HG02852 (cell line): Measurements from ENCODE around the gene C2orf76.
"Not testable (repeated sequence)": the region's sequence is repeated elsewhere in the genome, so short reads cannot be mapped to it uniquely, and the experiment has no call there.

Experiments used
- ATAC-seq: cut with Tn5 transposase; IDR thresholded peaks from one replicate; pipeline ENCODE4 v1.9.1; 2021; ENCODE audit warnings: mild to moderate bottlenecking, moderate library complexity; ENCODE audit not compliant: unreplicated experiment

The C2orf76 gene

DNA sequence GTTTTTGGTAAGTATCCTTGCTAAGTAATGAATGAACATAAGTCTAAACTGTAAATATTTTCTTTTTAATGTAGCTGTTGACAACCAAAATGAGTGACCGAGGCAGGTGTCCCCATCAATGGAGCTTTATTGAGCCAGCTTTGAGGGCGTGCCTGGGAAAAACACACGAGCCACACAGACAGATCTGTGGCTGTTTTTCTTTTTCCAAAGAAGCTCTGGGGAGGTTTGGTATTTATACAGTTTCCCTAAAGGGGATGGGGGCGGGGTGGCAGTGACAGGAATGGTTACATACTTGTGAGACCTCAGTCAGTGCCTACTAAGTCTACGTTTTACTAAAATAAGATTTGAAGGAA is 11.3 kb upstream of the C2orf76 start:
- no peak for ATAC-seq

- no peak for ATAC-seq
Measured at GRCh38 chr2:119377294-119377992, 10.8 kb upstream of the C2orf76 start.

DNA sequence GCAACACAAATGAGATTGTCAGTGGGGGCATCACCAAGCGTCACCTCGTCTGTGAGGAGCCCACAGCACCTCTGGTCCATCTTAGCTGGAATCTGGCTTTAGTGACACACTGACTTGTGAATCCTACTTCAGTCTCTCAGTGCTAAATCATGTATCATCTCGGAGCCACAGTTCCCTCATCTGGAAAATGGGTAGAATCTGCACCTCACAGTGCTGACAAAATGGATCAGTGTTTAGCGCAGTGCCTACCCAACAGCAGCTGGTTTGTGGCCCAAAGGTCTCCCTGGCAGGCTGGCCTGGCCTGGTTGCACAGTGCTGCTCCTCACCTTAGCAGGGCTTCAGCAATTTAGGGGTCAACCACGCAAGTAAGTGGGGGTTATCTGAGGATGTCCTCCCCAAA is 10.2 kb upstream of the C2orf76 start:
- no peak for ATAC-seq

DNA sequence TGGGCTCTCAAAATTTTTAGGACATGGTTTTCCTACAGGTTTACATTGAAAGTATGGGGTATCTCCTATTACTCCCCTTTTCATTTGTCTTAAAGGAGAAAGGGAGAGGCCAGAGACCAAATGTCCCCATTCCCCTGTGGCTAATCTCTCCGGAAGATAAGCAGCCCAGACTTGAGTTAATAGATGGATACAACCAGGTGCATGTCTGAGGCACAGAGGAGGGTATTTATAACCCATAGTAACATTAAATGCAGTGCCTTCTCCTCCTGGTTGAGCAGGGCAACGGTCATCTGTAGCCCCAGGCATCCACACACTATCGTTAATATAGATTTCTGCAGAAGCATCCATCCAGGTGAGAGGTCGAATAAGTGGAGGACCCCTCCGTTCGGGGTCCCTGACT is 9.8 kb upstream of the C2orf76 start:
- not testable (repeated sequence) for ATAC-seq

DNA sequence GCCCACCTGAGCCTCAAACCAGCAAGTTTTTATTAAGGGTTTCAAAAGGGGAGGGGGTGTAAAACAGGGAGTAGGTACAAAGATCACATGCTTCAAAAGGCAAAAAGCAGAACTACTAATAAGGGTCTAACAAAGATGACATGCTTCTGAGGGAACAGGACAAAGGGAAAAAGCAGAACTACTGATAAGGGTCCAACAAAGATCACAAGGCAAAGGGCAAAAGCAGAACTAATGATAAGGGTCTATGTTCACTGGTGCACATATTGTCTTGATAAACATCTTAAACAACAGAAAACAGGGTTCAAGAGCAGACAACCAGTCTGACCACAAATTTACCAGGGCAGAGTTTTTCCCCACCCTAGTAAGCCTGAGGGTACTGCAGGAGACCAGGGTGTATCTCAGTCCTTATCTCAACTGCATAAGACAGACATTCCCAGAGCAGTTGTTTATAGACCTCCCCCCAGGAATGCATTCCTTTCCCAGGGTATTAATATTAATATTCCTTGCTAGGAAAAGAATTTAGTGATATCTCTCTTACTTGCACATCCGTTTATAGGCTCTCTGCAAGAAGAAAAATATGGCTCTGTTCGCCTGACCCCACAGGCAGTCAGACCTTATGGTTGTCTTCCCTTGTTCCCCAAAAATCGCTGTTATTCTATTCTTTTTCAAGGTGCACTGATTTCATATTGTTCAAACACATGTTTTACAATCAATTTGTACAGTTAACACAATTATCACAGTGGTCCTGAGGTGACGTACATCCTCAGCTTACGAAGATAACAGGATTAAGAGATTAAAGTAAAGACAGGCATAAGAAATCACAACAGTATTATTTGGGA is 7.5 kb upstream of the C2orf76 start:
- ATAC-seq, result not testable (repeated sequence)

GRCh38 chr2:119372778-119373568 is 6.3 kb upstream of the C2orf76 start:
- no peak for ATAC-seq

DNA sequence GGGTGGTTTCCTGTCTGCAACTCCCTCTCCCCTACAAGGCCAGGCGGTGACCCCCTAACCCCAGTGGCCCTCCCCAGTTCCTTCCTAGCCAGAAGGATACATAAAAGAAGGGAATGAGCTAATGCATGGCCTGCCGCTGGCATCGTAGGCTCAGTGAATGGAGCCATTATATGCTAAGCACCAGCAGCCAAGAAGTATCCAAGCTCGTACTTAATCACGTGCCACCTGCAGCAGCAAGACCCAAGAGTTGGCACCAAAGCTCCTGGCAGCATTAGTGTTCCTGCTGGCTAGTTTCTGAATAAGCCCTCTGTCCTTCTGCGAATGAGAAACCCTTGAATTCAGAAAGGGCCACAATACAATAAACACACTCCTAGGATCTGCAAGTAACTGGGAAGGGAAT is 4.5 kb upstream of the C2orf76 start:
- no peak for ATAC-seq

DNA sequence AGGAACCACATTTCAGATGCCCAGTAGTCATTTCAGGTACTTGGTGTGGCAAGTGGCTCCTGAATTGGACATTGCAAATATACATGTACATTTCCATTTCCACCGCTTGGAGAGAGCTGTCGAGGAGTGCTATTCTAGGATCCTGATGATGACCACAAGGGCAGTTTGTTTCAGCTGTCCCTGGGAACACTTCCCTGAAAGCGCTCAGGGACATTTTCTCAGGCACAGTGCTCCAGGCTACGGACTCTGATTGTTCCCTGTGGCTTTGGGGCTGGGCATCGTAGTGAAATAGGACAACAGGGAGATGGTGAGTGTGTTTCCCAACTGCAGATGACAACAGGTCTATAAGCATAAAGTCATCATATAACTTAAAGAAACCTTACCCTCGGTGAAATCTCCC is 3.2 kb upstream of the C2orf76 start:
- ATAC-seq, result no peak

DNA sequence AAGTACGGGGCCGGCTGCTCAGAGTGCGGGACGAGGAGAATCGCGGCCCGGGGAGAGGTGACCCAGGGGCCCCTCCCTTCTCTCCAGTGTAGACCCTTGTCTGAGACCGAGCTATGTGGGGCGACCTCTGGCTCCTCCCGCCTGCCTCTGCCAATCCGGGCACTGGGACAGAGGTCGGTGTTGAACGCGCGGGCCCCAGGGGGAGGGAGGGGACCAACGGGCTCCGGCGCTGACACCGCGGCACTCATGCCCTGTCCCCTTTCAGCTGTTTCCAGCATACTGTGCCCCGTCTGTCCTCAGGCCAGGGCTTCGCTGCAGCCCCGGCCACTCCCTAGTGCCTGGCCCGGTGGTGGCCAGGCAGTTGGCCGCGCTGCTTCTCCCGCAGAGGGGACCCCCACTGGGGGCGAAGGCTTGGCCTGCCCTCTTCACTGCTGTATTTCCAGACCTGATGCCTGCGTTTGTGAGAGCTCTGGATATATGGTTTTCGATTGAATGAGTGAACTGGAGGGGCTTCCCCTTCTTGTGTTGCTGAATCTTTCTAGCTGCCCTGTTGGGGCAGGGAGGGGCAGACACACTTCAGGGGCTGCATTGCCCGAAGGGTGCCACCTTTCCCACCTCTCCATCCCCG is 952 bp upstream of the C2orf76 start:
- ATAC-seq, result peak; percentile 31

DNA sequence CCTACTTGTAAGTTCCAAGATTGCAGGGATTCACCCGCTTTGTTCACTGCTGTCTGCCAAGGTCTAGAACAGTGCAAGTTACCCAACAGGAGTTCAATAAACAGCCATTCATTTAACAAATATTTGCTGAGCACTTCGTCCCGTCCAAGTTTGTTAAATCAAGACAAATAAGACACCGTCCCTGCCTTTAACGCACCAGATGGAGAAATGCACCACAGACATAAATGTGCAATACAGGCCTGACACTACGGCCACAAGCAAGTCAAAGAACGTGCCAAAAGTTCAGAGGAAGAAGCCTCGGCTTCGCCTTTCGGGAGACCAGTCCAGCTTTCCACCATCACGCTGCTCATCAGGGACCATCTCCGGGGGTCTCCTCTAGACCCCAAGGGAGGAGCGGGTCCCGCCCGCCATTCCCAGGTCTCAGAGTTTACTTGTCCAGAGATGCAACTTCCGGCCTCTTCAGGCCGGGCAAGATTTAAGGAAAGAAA is 429 bp downstream of the C2orf76 start:
- ATAC-seq, result peak; percentile 2

GRCh38 chr2:119365436-119365835 is 1.2 kb downstream of the C2orf76 start:
- no peak for ATAC-seq

DNA sequence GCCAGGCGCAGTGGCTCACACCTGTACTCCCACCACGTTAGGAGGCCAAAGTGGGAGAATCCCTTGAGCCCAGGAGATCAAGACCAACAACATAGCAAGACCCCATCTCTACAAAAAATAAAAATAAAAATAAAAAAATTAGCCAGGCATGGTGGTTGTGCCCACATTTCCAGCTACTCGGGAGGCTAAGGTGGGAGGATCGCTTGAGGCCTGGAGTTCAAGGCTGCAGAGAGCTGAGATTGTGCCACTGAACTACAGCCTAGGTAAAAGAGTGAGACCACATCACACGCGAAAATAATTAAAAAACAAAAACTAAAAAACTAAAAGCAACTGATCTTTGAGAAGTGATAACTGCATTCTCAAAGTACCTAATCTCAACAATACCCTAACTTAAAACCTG is 1.8 kb downstream of the C2orf76 start:
- ATAC-seq, result no peak

DNA sequence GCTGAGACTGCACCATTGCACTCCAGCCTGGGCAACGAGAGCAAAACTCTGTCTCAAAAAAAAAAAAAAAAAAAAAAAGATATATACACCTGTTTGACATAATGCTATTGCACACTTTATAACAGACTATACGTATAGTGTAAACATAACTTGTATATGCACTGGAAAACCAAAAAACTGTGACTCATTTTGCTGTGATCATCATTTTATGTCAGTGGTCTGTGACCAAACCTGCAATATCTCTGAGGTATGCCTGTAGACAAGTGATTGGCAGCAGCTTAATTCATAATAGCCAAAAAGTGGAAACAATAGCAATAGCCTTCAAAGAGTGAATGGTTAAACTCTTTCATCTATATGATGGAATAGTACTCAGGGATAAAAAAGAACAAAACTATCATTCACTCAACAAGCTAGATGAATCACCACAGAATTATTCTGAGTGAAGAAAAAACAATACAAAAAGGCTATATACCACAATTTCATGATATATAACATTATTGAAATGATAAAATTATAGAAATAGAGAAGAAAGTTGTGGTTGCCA is 6.1 kb downstream of the C2orf76 start:
- no peak for ATAC-seq

DNA sequence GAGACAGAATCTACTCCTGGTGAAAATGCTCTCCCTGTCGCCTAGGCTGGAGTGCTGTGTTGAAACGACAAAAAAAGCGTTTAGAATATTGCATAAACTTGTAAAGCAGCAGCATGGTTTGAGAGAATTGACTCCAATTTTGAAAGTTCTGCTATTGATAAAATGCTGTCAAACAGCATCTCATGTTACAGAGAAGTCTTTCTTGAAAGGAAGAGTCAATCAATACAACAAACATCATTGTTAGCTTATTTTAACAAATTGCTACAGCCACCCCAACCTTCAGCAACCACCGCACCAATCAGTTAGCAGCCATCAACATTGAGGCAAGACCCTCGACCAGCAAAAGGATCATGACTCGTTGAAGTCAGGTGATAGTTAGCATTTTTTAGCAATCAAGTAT is 6.9 kb downstream of the C2orf76 start:
- ATAC-seq, result no peak

DNA sequence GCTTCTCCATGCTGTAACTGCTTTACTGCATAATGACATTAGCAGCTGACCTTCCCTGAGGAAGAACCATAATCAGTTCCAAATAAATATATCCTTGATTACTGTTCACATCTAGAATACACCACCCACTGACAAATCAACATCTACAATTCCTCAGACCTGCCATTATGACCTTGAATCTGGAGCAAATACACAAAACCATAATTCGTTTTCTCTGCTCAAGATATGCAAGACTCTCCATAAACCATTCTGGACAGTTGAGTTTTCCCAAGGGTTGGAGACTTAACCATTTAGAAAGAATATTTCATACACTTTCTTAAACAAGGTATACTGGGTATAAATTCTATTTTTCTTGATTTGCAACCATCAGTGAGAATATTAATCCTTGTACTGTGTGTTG is 11.8 kb downstream of the C2orf76 start:
- no peak for ATAC-seq

DNA sequence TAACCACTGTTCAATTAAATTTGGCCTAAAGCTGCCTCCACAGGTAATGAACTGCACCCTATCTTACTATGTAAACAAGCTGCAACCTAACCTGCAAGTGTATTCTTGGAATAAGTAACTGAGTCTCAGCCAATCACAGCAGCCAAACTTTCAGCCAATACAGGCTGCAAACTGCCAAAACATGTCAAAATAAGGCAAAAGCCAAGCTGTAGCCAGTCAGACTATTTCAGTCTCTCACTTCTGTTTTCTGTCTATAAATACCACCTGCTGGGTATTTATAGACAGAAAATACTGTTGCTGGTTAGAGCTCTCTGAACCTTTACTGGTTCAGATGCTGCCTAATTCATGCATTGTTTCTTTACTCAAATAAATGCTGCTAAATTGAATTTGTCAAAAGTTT is 14.3 kb downstream of the C2orf76 start:
- peak; percentile 94 for ATAC-seq

DNA sequence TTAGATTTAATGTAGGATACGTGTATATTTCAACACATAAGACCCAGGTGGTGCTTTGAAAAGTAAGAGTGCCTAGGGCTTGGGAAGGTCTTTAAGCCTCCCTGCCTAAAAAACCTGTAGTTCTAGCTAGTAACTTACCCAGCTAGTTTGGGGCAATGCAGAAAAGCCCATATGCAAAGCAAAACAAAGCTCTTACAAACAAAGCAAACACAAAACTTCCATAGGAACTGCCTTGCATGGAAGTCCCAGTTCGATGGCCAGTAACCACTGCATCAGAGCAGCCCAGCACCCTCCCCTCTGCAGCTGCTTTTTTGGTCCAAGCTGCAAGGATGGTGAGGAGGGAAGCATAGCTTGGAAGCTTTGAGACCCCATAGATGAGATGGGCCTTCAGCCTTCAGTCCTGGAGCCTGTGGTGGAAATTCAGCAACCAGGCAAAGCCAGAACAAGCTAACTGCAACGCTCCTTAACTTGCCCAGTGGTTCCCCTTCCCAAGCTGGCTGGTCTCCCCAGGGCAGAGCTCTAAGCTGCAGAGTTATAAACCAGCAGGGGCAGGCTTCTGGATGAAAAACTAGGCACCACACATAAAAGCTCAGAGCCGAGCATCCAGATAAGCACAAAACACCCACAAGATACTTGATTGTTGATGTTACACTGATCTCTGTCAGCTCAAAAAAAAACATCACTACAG is 16.2 kb downstream of the C2orf76 start:
- ATAC-seq, result no peak

- ATAC-seq, result no peak
Measured at GRCh38 chr2:119349289-119349688, 17.3 kb downstream of the C2orf76 start.

- ATAC-seq, result no peak
Measured at GRCh38 chr2:119341684-119342083, 24.9 kb downstream of the C2orf76 start.

GRCh38 chr2:119339562-119339923 is 27.1 kb downstream of the C2orf76 start:
- peak; percentile 27 for ATAC-seq
